Transverse colon (tissue), 4 donors: ENCODE results near the gene NTN3. TPM values are rescaled to one million over a fixed set of nuclear protein-coding genes. Genes with fewer than 3 reads are reported as not detected.
A peak's percentile ranks its signal among the peaks of the same experiment; 100 is the strongest.

Experiments used
- DNase-seq: peaks from one replicate; pipeline ENCODE4 v3.0.0-alpha.2; 2019
- H3K27ac ChIP-seq, 4 donors: fragments of 200-600 bp; sonication (generic); 2 replicates each; pipeline ENCODE4 v1.5.1; 2016 to 2018; ENCODE audit warnings: inconsistent platforms in 4 of 4
- H3K27me3 ChIP-seq: fragments of 200-600 bp; sonication (generic); 2 replicates; pipeline ENCODE4 v1.5.1; 2017; ENCODE audit warnings: inconsistent platforms
- H3K36me3 ChIP-seq, 4 donors: fragments of 200-600 bp; sonication (generic); 2 replicates each; pipeline ENCODE4 v1.5.1; 2017 to 2019; ENCODE audit warnings: inconsistent platforms in 4 of 4
- H3K4me1 ChIP-seq, 4 donors: fragments of 200-600 bp; sonication (generic); 2 replicates each; pipeline ENCODE4 v1.5.1; 2017 to 2020; ENCODE audit warnings: inconsistent platforms in 4 of 4
- H3K4me3 ChIP-seq, 4 donors: fragments of 200-600 bp; sonication (generic); 1 replicate in 1 of 4; 2 replicates in 3 of 4; pipeline versions ENCODE4 v1.5.1 to v1.6.1; 2017 to 2019; ENCODE audit warnings: inconsistent platforms in 4 of 4
- H3K9me3 ChIP-seq, 2 donors: fragments of 200-600 bp; sonication (generic); 2 replicates each; pipeline ENCODE4 v1.5.1; 2017 to 2019; ENCODE audit warnings: inconsistent platforms in 2 of 2
- EP300 ChIP-seq: sonication (generic); formaldehyde crosslinking; IDR thresholded peaks from one replicate; pipeline ENCODE4 v1.6.1; 2017; ENCODE audit warnings: antibody characterized with exemption, low read depth
- POLR2A ChIP-seq: fragments of 450-650 bp; IDR thresholded peaks from one replicate; pipeline ENCODE4 v1.6.1; 2016; ENCODE audit warnings: antibody characterized with exemption, mild to moderate bottlenecking, moderate library complexity
- POLR2AphosphoS5 ChIP-seq, 3 donors: sonication (generic); formaldehyde crosslinking; IDR thresholded peaks; one replicate each; pipeline ENCODE4 v1.6.1; 2016; ENCODE audit warnings: antibody characterized with exemption in 3 of 3
- WGBS, 2 donors: methylation state at CpG; one replicate each; pipeline ENCODE4 v1.1.5; 2018; ENCODE audit warnings: low coverage in 1 of 2; 5-methylcytosine and 5-hydroxymethylcytosine counted together
- in situ Hi-C, 4 donors: fragments of 200-750 bp; cut with MboI; loops; one replicate each; pipeline versions ENCODE4 v1.15.0 to v1.15.1; 2017; ENCODE audit warnings: low sequenced_read_pairs in 3 of 4, low pct_ligation_motif_present in 1 of 4, low pct_unique_long_range_greater_than_20kb in 1 of 4
- intact Hi-C: fragments of 100-400 bp; cut with DNase I; formaldehyde crosslinking; loops from one replicate; pipeline ENCODE4 v1.15.1; 2023; ENCODE audit warnings: low total_unique reads
- total RNA-seq, 4 donors: library from RNA; depleted of rRNA; stranded (reverse); fragments of >200 nt; gene quantifications; one replicate each; pipeline ENCODE4 v1.1.0, GENCODE V29; 2016
- TF ChIP-seq, protein P1 (sequence below), 5 experiments: fragments of 200-600 bp in 3 of 5; fragments of 450-650 bp in 2 of 5; sonication (generic) in 3 of 5; IDR thresholded peaks; 1 replicate in 2 of 5; 2 replicates in 3 of 5; pipeline ENCODE4 v1.5.1; 2016 to 2017; ENCODE audit warnings: antibody characterized with exemption in 5 of 5, inconsistent platforms in 3 of 5, mild to moderate bottlenecking in 2 of 5, moderate library complexity in 1 of 5

The NTN3 gene
- not detected for total RNA-seq

DNA sequence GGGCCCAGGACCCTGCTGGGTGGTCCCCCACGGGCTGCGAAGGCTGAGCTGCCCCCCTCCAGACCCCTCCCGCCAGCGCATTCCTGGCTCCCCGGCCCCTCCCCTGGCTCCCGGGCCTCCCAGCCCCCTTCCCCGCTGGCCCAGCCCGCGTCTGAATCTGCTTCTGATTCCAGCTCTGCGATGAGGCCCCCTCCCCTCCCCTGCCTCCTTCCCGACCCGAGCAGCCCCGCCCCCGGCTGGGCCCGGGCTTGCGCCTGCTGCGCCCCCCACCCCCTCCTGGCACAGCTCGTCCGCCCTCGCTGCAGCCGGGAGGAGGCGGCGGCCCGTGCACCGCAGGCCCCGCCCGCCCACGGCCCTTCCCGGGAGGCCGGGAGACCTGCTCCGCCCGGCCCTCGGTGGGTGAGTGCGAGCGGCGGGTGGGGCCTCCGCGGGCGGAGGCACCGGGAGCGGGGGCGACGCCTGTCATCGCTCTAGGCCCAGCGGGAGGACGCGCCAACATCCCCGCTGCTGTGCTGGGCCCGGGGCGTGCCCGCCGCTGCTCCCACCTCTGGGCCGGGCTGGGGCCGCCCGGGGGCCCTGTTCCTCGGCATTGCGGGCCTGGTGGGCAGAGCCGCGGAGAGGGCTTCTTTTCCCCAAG lies at the start of gene NTN3:
Gene NTN3 (plus strand): TSS at position 282 of the 637 bp plus-strand sequence. CDS start 405 bp downstream, outside the sequence.
- Histone ChIP-seq H3K27ac (no peak within 1 kb of the TSS), H3K36me3 (no peaks in the 10 kb centered on the region), H3K27me3 (peaks cover 66% of the 10 kb centered on the region), H3K4me1 (peaks cover 16 to 61% (median 51%) of the 10 kb centered on the region in 4 donors), H3K9me3 (no peaks in the 10 kb centered on the region), H3K4me3 (peak within 1 kb of the TSS in 2 of 4 donors; percentile 21 to 22)
- 5% methylated on average over 23 of the region's 59 CpGs; no CpG with 5 or more reads in 1 of the 2 donors for WGBS, 2 donors
- intact Hi-C loops = no loop called here
- in situ Hi-C loops = no loop called here
- DNase-seq = no peak
- TF ChIP-seq POLR2AphosphoS5 (IDR thresholded peaks at IDR 0.05) = no peak
- TF ChIP-seq, protein P1, sequence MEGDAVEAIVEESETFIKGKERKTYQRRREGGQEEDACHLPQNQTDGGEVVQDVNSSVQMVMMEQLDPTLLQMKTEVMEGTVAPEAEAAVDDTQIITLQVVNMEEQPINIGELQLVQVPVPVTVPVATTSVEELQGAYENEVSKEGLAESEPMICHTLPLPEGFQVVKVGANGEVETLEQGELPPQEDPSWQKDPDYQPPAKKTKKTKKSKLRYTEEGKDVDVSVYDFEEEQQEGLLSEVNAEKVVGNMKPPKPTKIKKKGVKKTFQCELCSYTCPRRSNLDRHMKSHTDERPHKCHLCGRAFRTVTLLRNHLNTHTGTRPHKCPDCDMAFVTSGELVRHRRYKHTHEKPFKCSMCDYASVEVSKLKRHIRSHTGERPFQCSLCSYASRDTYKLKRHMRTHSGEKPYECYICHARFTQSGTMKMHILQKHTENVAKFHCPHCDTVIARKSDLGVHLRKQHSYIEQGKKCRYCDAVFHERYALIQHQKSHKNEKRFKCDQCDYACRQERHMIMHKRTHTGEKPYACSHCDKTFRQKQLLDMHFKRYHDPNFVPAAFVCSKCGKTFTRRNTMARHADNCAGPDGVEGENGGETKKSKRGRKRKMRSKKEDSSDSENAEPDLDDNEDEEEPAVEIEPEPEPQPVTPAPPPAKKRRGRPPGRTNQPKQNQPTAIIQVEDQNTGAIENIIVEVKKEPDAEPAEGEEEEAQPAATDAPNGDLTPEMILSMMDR (IDR thresholded peaks at IDR 0.05) = no peak
- no peak for TF ChIP-seq POLR2A
- TF ChIP-seq EP300 = no peak

DNA sequence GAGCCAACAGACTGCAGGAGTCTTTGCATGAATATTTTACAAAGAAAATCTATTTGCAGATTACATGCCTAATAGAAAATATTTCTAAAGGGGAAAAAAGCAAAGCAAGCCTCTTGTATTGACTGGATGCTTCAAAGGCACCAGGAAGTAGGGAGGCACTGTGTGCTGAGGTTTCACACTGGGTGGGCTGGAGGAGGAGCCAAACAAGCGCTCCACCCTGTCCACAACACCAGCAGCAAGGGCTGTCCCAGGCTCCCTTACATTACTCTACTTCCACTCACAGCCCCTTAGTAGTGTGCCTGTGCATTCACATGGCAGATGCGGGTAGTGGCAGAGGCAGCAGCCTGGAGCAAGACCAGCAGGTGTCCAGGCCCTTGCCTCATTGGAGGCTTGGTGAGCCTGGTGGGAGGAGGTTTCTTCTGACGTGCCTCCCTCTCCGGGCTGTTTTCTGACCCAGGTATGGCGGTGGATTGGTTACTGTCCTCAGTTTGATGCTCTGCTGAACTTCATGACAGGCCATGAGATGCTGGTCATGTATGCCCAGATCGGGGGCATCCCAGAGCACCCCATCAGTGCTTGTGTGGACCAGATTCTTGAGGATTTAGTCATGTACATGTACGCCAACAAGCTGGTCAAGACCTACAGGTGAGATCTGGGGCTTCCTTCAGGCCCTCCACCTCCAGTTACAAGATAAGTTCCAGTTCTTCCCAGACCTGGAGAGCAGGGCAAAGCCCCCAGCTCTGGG lies 48.8 kb upstream of the NTN3 start:
- 83% methylated on average over 7 of the region's 7 CpGs; no CpG with 5 or more reads in 1 of the 2 donors for WGBS, 2 donors
- Histone ChIP-seq H3K9me3 (no peaks in the 10 kb centered on the region), H3K27ac (no peak overlapping the region), H3K27me3 (no peaks in the 10 kb centered on the region), H3K4me1 (no peaks in the 10 kb centered on the region), H3K4me3 (no peak overlapping the region), H3K36me3 (no peaks in the 10 kb centered on the region)
- intact Hi-C loops (no loop called here), in situ Hi-C loops (no loop called here)
- no peak for DNase-seq
- no peak for TF ChIP-seq EP300
- TF ChIP-seq POLR2AphosphoS5 (IDR thresholded peaks at IDR 0.05) = no peak
- no peak for TF ChIP-seq POLR2A
- TF ChIP-seq, protein P1 (IDR thresholded peaks at IDR 0.05) = no peak

DNA sequence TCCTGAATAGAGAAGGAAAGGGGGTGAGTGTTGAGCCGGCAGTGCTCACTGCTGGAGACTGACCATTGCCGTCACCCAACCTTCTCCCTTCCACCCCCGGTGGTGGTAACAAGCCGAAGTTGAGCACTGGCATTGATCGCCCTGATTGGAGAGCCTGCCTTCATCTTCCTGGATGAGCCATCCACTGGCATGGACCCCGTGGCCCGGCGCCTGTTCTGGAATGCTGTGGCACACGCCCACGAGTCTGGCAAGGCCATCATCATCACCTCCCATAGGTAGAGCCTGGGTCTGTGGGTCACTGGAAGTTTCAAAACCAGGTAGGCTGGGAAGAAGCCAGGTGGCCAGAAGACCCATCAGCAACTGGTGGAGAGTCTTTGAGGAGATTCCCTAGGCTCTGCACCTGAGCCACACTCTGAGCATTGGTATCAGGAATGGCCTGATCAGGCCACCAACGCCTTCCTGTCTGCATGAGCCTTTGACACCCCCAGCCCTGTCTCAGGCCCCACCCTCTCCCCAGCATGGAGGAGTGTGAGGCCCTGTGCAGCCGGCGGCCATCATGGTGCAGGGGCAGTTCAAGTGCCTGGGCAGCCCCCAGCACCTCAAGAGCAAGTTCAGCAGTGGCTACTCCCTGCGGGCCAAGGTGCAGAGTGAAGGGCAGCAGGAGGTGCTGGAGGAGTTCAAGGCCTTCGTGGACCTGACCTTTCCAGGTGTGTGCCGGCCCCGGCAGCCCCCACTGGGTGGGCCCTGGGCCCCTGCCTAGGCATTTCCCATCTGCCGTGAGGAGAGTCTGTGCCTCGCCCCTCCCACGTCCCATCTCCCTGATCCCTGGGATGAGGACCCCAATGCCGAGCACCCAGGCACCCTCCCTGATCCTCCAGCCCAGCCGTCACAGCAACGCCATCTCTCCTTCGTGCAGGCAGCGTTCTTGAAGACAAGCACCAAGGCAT lies 46.8 kb upstream of the NTN3 start:
- intact Hi-C loops = loop anchor here (5.0 kb wide), 1 partner anchor 82 kb away; the partner anchor contains the start of gene ABCA3
- 92% methylated on average over 23 of the region's 25 CpGs; no CpG with 5 or more reads in 1 of the 2 donors for WGBS, 2 donors

DNA sequence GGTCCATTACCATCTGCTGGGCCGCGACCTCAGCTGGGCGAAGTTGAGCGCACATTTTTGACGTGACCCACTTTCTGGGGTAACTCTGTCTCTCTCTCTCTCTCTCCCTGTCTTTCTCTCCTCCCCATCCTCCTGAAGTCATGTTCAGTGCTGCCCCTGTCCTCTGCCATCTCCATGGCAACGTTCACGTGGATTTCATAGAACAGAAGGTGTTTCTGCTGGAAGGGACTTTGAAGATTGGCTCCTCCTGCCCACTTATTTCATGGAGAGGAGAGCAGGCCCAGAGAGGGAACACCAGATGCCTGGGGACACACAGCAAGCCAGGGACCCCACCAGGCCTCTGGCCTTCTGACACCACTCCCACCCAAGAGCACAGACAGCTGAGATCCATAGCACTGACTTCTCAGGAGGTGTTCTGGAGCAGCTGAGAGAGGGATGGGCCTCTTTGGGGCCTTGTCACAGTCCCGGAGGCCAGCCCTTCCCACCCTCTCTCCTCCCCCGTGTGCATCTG lies 46.0 kb upstream of the NTN3 start:
- no peaks in the 10 kb centered on the region for H3K9me3 ChIP-seq
- H3K36me3 ChIP-seq = no peaks in the 10 kb centered on the region
- in situ Hi-C loops = loop anchor here in 1 of 4 donors (25.0 kb wide), 1 partner anchor 162 kb away; no protein-coding TSS in a partner anchor
- intact Hi-C loops = loop anchor here (5.0 kb wide), 1 partner anchor 83 kb away; the partner anchor contains the start of gene ABCA3
- WGBS, 2 donors = 48 to 82% methylated on average over 2 to 9 of the region's 9 CpGs
- TF ChIP-seq POLR2AphosphoS5 (IDR thresholded peaks at IDR 0.05) (no peak), POLR2A (no peak), EP300 (no peak)
- TF ChIP-seq, protein P1 (IDR thresholded peaks at IDR 0.05) = no peak
- H3K4me3 ChIP-seq = no peak overlapping the region
- H3K27me3 ChIP-seq = no peaks in the 10 kb centered on the region
- no peak for DNase-seq
- no peak overlapping the region for H3K27ac ChIP-seq
- H3K4me1 ChIP-seq = peaks cover 1 to 13% (median 9%) of the 10 kb centered on the region in 4 donors

More for the DNA sequence above, 46.8 kb upstream of the NTN3 start:
- no peak for DNase-seq
- H3K27me3 ChIP-seq = no peaks in the 10 kb centered on the region
- no peak for TF ChIP-seq POLR2A
- TF ChIP-seq EP300 = no peak
- H3K27ac ChIP-seq = no peak overlapping the region
- H3K36me3 ChIP-seq = no peaks in the 10 kb centered on the region
- H3K9me3 ChIP-seq = no peaks in the 10 kb centered on the region
- in situ Hi-C loops = loop anchor here in 1 of 4 donors (25.0 kb wide), 1 partner anchor 163 kb away; no protein-coding TSS in a partner anchor
- H3K4me1 ChIP-seq = peaks cover 0 to 8% (median 6%) of the 10 kb centered on the region in 4 donors
- H3K4me3 ChIP-seq = no peak overlapping the region
